Peyer's patch (tissue), 4 donors: ENCODE results near the gene PDE2A.

Experiments used
- CTCF ChIP-seq, 6 experiments: fragments of 450-650 bp in 4 of 6; fragments of 200-600 bp in 2 of 6; sonication (generic) in 1 of 6; IDR thresholded peaks; one replicate each; pipeline ENCODE4 v1.5.1; 2017 to 2019; ENCODE audit warnings: antibody characterized with exemption in 6 of 6, mild to moderate bottlenecking in 3 of 6, moderate library complexity in 1 of 6
- POLR2A ChIP-seq, 2 donors: fragments of 450-650 bp; IDR thresholded peaks; one replicate each; pipeline ENCODE4 v1.5.1; 2017; ENCODE audit warnings: antibody characterized with exemption in 2 of 2, mild to moderate bottlenecking in 2 of 2, moderate library complexity in 2 of 2

- TF ChIP-seq CTCF (IDR thresholded peaks at IDR 0.05) (no peak), POLR2A (IDR thresholded peaks at IDR 0.05) (no peak)
Observed at GRCh38 chr11:72529068-72529467, 145.2 kb downstream of the PDE2A start.
